Liver (tissue), 2 donors: ENCODE data around the gene WDR17.

Source experiments
- YY1 ChIP-seq: IDR thresholded peaks from 2 replicates; pipeline ENCODE4 v1.6.1; 2016; ENCODE audit warnings: antibody characterized with exemption, mild to moderate bottlenecking
- TF ChIP-seq, protein P1 (sequence below): fragments of 150-350 bp; IDR thresholded peaks from 2 replicates; pipeline ENCODE4 v1.5.1; 2017; ENCODE audit warnings: improper control_type of control experiment, low read depth, low read length; ENCODE audit not compliant: missing input control
- TF ChIP-seq, protein P2 (sequence below): IDR thresholded peaks from 2 replicates; pipeline ENCODE4 v1.6.1; 2016; ENCODE audit warnings: antibody characterized with exemption
- donor health status: healthy.

DNA sequence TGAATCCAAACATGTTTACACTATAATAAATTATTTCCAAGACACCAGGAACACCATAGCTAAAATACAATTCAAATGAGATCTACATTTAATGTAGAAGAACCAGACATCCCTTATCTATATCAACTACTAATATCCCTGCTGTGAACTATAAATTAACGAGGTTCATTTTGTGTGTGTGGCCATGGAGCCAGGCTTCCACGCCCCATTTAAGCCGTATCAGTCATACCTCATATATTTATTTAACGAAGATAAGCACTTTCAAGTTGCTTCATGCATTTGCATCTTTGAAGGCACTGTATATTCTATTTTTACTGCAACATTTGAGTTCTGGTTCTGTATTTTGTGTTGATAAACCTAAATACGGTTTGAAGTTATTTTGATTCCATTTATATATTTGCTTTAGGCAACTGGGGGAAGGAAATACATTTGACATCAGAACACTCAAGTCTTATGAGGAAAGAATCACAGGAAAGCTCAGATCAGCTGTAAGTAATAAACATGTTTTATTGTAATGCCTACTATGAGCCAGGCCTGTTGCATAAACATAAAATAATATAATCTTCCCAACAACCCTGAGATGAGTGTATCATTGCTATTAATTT is 45.1 kb upstream of the WDR17 start:
- TF ChIP-seq, protein P1, sequence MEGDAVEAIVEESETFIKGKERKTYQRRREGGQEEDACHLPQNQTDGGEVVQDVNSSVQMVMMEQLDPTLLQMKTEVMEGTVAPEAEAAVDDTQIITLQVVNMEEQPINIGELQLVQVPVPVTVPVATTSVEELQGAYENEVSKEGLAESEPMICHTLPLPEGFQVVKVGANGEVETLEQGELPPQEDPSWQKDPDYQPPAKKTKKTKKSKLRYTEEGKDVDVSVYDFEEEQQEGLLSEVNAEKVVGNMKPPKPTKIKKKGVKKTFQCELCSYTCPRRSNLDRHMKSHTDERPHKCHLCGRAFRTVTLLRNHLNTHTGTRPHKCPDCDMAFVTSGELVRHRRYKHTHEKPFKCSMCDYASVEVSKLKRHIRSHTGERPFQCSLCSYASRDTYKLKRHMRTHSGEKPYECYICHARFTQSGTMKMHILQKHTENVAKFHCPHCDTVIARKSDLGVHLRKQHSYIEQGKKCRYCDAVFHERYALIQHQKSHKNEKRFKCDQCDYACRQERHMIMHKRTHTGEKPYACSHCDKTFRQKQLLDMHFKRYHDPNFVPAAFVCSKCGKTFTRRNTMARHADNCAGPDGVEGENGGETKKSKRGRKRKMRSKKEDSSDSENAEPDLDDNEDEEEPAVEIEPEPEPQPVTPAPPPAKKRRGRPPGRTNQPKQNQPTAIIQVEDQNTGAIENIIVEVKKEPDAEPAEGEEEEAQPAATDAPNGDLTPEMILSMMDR, result no peak
- TF ChIP-seq, protein P2, sequence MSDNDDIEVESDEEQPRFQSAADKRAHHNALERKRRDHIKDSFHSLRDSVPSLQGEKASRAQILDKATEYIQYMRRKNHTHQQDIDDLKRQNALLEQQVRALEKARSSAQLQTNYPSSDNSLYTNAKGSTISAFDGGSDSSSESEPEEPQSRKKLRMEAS, result no peak
- no peak for TF ChIP-seq YY1
